ENCODE measurements around the gene ADAMTSL5. TPM values are rescaled to one million over a fixed set of nuclear protein-coding genes. Genes with fewer than 3 reads are reported as not detected.

The ADAMTSL5 gene
- total and polyA plus RNA-seq, 9 of the 15 experiments (the other 6 are each of a cell fraction or from before 2014, with no cell fraction given): 1.0 to 11.6 (median 4.1) TPM

GRCh38 chr19:1455336-1456120 lies 57.3 kb downstream of the ADAMTSL5 start (continued):
- TF ChIP-seq, protein P1, sequence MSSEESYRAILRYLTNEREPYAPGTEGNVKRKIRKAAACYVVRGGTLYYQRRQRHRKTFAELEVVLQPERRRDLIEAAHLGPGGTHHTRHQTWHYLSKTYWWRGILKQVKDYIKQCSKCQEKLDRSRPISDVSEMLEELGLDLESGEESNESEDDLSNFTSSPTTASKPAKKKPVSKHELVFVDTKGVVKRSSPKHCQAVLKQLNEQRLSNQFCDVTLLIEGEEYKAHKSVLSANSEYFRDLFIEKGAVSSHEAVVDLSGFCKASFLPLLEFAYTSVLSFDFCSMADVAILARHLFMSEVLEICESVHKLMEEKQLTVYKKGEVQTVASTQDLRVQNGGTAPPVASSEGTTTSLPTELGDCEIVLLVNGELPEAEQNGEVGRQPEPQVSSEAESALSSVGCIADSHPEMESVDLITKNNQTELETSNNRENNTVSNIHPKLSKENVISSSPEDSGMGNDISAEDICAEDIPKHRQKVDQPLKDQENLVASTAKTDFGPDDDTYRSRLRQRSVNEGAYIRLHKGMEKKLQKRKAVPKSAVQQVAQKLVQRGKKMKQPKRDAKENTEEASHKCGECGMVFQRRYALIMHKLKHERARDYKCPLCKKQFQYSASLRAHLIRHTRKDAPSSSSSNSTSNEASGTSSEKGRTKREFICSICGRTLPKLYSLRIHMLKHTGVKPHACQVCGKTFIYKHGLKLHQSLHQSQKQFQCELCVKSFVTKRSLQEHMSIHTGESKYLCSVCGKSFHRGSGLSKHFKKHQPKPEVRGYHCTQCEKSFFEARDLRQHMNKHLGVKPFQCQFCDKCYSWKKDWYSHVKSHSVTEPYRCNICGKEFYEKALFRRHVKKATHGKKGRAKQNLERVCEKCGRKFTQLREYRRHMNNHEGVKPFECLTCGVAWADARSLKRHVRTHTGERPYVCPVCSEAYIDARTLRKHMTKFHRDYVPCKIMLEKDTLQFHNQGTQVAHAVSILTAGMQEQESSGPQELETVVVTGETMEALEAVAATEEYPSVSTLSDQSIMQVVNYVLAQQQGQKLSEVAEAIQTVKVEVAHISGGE (CRISPR knock-in tag; IDR thresholded peaks at IDR 0.05): no peak
- TF ChIP-seq TOE1 (IDR thresholded peaks at IDR 0.05; ENCODE audit: borderline replicate concordance) (peak; percentile 33; the same call in 1 of the 2 replicates), TOE1 (CRISPR knock-in tag; IDR thresholded peaks at IDR 0.05; ENCODE audit: borderline replicate concordance, low read depth) (no peak), PTRF (tag; IDR thresholded peaks at IDR 0.05) (no peak), HNRNPUL1 (IDR thresholded peaks at IDR 0.05; ENCODE audit: low read length) (no peak), ATF7 (IDR thresholded peaks at IDR 0.05) (0 out of 2 replicates have a peak, but pooled peaks have one; percentile 16), ZNF766 (CRISPR knock-in tag; conservative IDR thresholded peaks at IDR 0.05) (no peak), POLR2B (IDR thresholded peaks at IDR 0.05; ENCODE audit: low read depth, partially characterized antibody) (peak; percentile 73), CCAR2 (IDR thresholded peaks at IDR 0.05; ENCODE audit: low read depth, low read length) (no peak), RBFOX2 (IDR thresholded peaks at IDR 0.05; ENCODE audit: low read depth, low read length) (0 out of 2 replicates have a peak, but pooled peaks have one; percentile 10), HDAC3 (IDR thresholded peaks at IDR 0.05; ENCODE audit: borderline replicate concordance, partially characterized antibody) (no peak)
- TF ChIP-seq, protein P2, sequence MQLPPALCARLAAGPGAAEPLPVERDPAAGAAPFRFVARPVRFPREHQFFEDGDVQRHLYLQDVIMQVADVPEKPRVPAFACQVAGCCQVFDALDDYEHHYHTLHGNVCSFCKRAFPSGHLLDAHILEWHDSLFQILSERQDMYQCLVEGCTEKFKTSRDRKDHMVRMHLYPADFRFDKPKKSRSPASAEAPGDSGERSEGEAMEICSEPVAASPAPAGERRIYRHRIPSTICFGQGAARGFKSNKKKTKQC (CRISPR knock-in tag; IDR thresholded peaks at IDR 0.05): no peak
- TF ChIP-seq, protein P3, sequence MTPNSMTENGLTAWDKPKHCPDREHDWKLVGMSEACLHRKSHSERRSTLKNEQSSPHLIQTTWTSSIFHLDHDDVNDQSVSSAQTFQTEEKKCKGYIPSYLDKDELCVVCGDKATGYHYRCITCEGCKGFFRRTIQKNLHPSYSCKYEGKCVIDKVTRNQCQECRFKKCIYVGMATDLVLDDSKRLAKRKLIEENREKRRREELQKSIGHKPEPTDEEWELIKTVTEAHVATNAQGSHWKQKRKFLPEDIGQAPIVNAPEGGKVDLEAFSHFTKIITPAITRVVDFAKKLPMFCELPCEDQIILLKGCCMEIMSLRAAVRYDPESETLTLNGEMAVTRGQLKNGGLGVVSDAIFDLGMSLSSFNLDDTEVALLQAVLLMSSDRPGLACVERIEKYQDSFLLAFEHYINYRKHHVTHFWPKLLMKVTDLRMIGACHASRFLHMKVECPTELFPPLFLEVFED (CRISPR knock-in tag; conservative IDR thresholded peaks at IDR 0.05): peak; percentile 32; the same call in 1 of the 2 replicates
- TF ChIP-seq, protein P4, sequence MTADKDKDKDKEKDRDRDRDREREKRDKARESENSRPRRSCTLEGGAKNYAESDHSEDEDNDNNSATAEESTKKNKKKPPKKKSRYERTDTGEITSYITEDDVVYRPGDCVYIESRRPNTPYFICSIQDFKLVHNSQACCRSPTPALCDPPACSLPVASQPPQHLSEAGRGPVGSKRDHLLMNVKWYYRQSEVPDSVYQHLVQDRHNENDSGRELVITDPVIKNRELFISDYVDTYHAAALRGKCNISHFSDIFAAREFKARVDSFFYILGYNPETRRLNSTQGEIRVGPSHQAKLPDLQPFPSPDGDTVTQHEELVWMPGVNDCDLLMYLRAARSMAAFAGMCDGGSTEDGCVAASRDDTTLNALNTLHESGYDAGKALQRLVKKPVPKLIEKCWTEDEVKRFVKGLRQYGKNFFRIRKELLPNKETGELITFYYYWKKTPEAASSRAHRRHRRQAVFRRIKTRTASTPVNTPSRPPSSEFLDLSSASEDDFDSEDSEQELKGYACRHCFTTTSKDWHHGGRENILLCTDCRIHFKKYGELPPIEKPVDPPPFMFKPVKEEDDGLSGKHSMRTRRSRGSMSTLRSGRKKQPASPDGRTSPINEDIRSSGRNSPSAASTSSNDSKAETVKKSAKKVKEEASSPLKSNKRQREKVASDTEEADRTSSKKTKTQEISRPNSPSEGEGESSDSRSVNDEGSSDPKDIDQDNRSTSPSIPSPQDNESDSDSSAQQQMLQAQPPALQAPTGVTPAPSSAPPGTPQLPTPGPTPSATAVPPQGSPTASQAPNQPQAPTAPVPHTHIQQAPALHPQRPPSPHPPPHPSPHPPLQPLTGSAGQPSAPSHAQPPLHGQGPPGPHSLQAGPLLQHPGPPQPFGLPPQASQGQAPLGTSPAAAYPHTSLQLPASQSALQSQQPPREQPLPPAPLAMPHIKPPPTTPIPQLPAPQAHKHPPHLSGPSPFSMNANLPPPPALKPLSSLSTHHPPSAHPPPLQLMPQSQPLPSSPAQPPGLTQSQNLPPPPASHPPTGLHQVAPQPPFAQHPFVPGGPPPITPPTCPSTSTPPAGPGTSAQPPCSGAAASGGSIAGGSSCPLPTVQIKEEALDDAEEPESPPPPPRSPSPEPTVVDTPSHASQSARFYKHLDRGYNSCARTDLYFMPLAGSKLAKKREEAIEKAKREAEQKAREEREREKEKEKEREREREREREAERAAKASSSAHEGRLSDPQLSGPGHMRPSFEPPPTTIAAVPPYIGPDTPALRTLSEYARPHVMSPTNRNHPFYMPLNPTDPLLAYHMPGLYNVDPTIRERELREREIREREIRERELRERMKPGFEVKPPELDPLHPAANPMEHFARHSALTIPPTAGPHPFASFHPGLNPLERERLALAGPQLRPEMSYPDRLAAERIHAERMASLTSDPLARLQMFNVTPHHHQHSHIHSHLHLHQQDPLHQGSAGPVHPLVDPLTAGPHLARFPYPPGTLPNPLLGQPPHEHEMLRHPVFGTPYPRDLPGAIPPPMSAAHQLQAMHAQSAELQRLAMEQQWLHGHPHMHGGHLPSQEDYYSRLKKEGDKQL (CRISPR knock-in tag; IDR thresholded peaks at IDR 0.05; ENCODE audit: borderline replicate concordance): no peak; the same call in 1 of the 2 replicates
